ENCODE data around the gene FSTL4. TPM values are rescaled to one million over a fixed set of nuclear protein-coding genes. Genes with fewer than 3 reads are reported as not detected.

FSTL4 gene
- total RNA-seq, 1 experiment from 2014 or later = not detected

- Mint-ChIP-seq H3K4me3 (ENCODE audit: low read depth, unreplicated experiment) (no peak overlapping the region), H3K4me1 (ENCODE audit: low read depth, unreplicated experiment) (no peaks in the 10 kb centered on the region), H3K27ac (ENCODE audit: unreplicated experiment) (no peak overlapping the region), H3K27me3 (ENCODE audit: unreplicated experiment) (peaks cover 99% of the 10 kb centered on the region), H3K9me3 (ENCODE audit: low read depth, unreplicated experiment) (no peaks in the 10 kb centered on the region), H3K36me3 (ENCODE audit: insufficient read depth, unreplicated experiment) (no peaks in the 10 kb centered on the region)
- TF ChIP-seq, protein P1, sequence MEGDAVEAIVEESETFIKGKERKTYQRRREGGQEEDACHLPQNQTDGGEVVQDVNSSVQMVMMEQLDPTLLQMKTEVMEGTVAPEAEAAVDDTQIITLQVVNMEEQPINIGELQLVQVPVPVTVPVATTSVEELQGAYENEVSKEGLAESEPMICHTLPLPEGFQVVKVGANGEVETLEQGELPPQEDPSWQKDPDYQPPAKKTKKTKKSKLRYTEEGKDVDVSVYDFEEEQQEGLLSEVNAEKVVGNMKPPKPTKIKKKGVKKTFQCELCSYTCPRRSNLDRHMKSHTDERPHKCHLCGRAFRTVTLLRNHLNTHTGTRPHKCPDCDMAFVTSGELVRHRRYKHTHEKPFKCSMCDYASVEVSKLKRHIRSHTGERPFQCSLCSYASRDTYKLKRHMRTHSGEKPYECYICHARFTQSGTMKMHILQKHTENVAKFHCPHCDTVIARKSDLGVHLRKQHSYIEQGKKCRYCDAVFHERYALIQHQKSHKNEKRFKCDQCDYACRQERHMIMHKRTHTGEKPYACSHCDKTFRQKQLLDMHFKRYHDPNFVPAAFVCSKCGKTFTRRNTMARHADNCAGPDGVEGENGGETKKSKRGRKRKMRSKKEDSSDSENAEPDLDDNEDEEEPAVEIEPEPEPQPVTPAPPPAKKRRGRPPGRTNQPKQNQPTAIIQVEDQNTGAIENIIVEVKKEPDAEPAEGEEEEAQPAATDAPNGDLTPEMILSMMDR (IDR thresholded peaks at IDR 0.05; ENCODE audit: unreplicated experiment) = no peak
- no peak for DNase-seq
- CTCF ChIA-PET = no interaction called here
- no TSS peak for BruUV-seq (replicated peaks)
- intact Hi-C loops (cut with micrococcal nuclease; ENCODE audit: unreplicated experiment) = no loop called here
Observed at GRCh38 chr5:133384120-133384855, 228.1 kb downstream of the FSTL4 start.

GRCh38 chr5:133383580-133383939, 228.8 kb downstream of the FSTL4 start:
- H3K9me3 Mint-ChIP-seq (ENCODE audit: low read depth, unreplicated experiment) = no peaks in the 10 kb centered on the region
- intact Hi-C loops (cut with micrococcal nuclease; ENCODE audit: unreplicated experiment) = no loop called here
- peaks cover 99% of the 10 kb centered on the region for H3K27me3 Mint-ChIP-seq (ENCODE audit: unreplicated experiment)
- no TSS peak for BruUV-seq (replicated peaks)
- DNase-seq = no peak
- no peak overlapping the region for H3K4me3 Mint-ChIP-seq (ENCODE audit: low read depth, unreplicated experiment)
- no peaks in the 10 kb centered on the region for H3K36me3 Mint-ChIP-seq (ENCODE audit: insufficient read depth, unreplicated experiment)
- TF ChIP-seq, protein P1 (IDR thresholded peaks at IDR 0.05; ENCODE audit: unreplicated experiment) = no peak
- no peak overlapping the region for H3K27ac Mint-ChIP-seq (ENCODE audit: unreplicated experiment)
- CTCF ChIA-PET = no interaction called here
- H3K4me1 Mint-ChIP-seq (ENCODE audit: low read depth, unreplicated experiment) = no peaks in the 10 kb centered on the region

- Mint-ChIP-seq H3K4me1 (ENCODE audit: low read depth, unreplicated experiment) (no peaks in the 10 kb centered on the region), H3K4me3 (ENCODE audit: low read depth, unreplicated experiment) (no peak overlapping the region), H3K27ac (ENCODE audit: unreplicated experiment) (no peak overlapping the region), H3K9me3 (ENCODE audit: low read depth, unreplicated experiment) (no peaks in the 10 kb centered on the region), H3K36me3 (ENCODE audit: insufficient read depth, unreplicated experiment) (no peaks in the 10 kb centered on the region), H3K27me3 (ENCODE audit: unreplicated experiment) (peaks cover 95% of the 10 kb centered on the region)
- CTCF ChIA-PET = no interaction called here
- TF ChIP-seq, protein P1 (IDR thresholded peaks at IDR 0.05; ENCODE audit: unreplicated experiment) = no peak
- intact Hi-C loops (cut with micrococcal nuclease; ENCODE audit: unreplicated experiment) = no loop called here
- DNase-seq = no peak
- no TSS peak for BruUV-seq (replicated peaks)
Observed at GRCh38 chr5:133382661-133383579, 229.4 kb downstream of the FSTL4 start.

GRCh38 chr5:133381571-133382365, 230.6 kb downstream of the FSTL4 start:
- Mint-ChIP-seq H3K27ac (ENCODE audit: unreplicated experiment) (no peak overlapping the region), H3K36me3 (ENCODE audit: insufficient read depth, unreplicated experiment) (no peaks in the 10 kb centered on the region), H3K4me3 (ENCODE audit: low read depth, unreplicated experiment) (no peak overlapping the region), H3K27me3 (ENCODE audit: unreplicated experiment) (peaks cover 95% of the 10 kb centered on the region), H3K9me3 (ENCODE audit: low read depth, unreplicated experiment) (peaks cover 5% of the 10 kb centered on the region), H3K4me1 (ENCODE audit: low read depth, unreplicated experiment) (no peaks in the 10 kb centered on the region)
- CTCF ChIA-PET = no interaction called here
- DNase-seq = no peak
- TF ChIP-seq, protein P1 (IDR thresholded peaks at IDR 0.05; ENCODE audit: unreplicated experiment) = no peak
- BruUV-seq (replicated peaks) = no TSS peak
- intact Hi-C loops (cut with micrococcal nuclease; ENCODE audit: unreplicated experiment) = no loop called here
